ENCODE measurements around the gene DPP6. TPM values are rescaled to one million over a fixed set of nuclear protein-coding genes. Genes with fewer than 3 reads are reported as not detected.
A peak's percentile ranks its signal among the peaks of the same experiment; 100 is the strongest.

Gene DPP6
- total RNA-seq, 4 donors from 2014 or later: 1.8 to 33.7 (median 6.4) TPM

GRCh38 chr7:154911862-154912455, 859.8 kb downstream of the DPP6 start:
- peaks cover 0 to 8% (median 3%) of the 10 kb centered on the region in 4 donors for H3K4me1 ChIP-seq
- H3K27me3 ChIP-seq: peaks cover 25% of the 10 kb centered on the region
- H3K4me3 ChIP-seq: no peak overlapping the region
- TF ChIP-seq, protein P1, sequence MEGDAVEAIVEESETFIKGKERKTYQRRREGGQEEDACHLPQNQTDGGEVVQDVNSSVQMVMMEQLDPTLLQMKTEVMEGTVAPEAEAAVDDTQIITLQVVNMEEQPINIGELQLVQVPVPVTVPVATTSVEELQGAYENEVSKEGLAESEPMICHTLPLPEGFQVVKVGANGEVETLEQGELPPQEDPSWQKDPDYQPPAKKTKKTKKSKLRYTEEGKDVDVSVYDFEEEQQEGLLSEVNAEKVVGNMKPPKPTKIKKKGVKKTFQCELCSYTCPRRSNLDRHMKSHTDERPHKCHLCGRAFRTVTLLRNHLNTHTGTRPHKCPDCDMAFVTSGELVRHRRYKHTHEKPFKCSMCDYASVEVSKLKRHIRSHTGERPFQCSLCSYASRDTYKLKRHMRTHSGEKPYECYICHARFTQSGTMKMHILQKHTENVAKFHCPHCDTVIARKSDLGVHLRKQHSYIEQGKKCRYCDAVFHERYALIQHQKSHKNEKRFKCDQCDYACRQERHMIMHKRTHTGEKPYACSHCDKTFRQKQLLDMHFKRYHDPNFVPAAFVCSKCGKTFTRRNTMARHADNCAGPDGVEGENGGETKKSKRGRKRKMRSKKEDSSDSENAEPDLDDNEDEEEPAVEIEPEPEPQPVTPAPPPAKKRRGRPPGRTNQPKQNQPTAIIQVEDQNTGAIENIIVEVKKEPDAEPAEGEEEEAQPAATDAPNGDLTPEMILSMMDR (IDR thresholded peaks at IDR 0.05): no peak
- WGBS, 2 donors (ENCODE audit: low coverage in 1 of 2): 79% methylated on average over 6 of the region's 6 CpGs; no CpG with 5 or more reads in 1 of the 2 donors
- DNase-seq: no peak
- no peaks in the 10 kb centered on the region for H3K36me3 ChIP-seq
- no peak overlapping the region for H3K27ac ChIP-seq
- intact Hi-C loops (cut with DNase I; ENCODE audit: low total_unique reads) (no loop called here), in situ Hi-C loops (cut with MboI; ENCODE audit: low pct_ligation_motif_present in 1 of 4, low pct_unique_long_range_greater_than_20kb in 1 of 4, low sequenced_read_pairs in 3 of 4) (loop anchor here in 2 of 4 donors (25.0 kb wide), 2 partner anchors 275 to 450 kb away; no protein-coding TSS in a partner anchor)
- no peaks in the 10 kb centered on the region for H3K9me3 ChIP-seq

- H3K9me3 ChIP-seq: no peaks in the 10 kb centered on the region
- DNase-seq: no peak
- no peak overlapping the region for H3K4me3 ChIP-seq
- in situ Hi-C loops (cut with MboI; ENCODE audit: low pct_ligation_motif_present in 1 of 4, low pct_unique_long_range_greater_than_20kb in 1 of 4, low sequenced_read_pairs in 3 of 4): loop anchor here in 2 of 4 donors (25.0 kb wide), 2 partner anchors 274 to 449 kb away; no protein-coding TSS in a partner anchor
- TF ChIP-seq POLR2AphosphoS5 (IDR thresholded peaks at IDR 0.05) (no peak), EP300 (IDR thresholded peaks at IDR 0.05; ENCODE audit: low read depth) (no peak), POLR2A (IDR thresholded peaks at IDR 0.05) (no peak)
- TF ChIP-seq, protein P1 (IDR thresholded peaks at IDR 0.05): no peak
- intact Hi-C loops (cut with DNase I; ENCODE audit: low total_unique reads): no loop called here
- WGBS, 2 donors (ENCODE audit: low coverage in 1 of 2): 66 to 70% methylated on average over 14 to 22 of the region's 22 CpGs
- no peaks in the 10 kb centered on the region for H3K36me3 ChIP-seq
- H3K4me1 ChIP-seq: peaks cover 0 to 8% (median 3%) of the 10 kb centered on the region in 4 donors
- H3K27me3 ChIP-seq: peaks cover 25% of the 10 kb centered on the region
- no peak overlapping the region for H3K27ac ChIP-seq
Measured at GRCh38 chr7:154912871-154913637, 860.9 kb downstream of the DPP6 start.

- Histone ChIP-seq H3K4me1 (peaks cover 0 to 8% (median 3%) of the 10 kb centered on the region in 4 donors), H3K27ac (no peak overlapping the region), H3K36me3 (no peaks in the 10 kb centered on the region), H3K27me3 (peaks cover 25% of the 10 kb centered on the region), H3K9me3 (no peaks in the 10 kb centered on the region), H3K4me3 (peak overlapping the region in 3 of 4 donors; percentile 2 to 42 (median 18))
- in situ Hi-C loops (cut with MboI; ENCODE audit: low pct_ligation_motif_present in 1 of 4, low pct_unique_long_range_greater_than_20kb in 1 of 4, low sequenced_read_pairs in 3 of 4) (loop anchor here in 2 of 4 donors (25.0 kb wide), 2 partner anchors 274 to 449 kb away; no protein-coding TSS in a partner anchor), intact Hi-C loops (cut with DNase I; ENCODE audit: low total_unique reads) (no loop called here)
- DNase-seq: peak; percentile 89
- WGBS, 2 donors (ENCODE audit: low coverage in 1 of 2): 35% methylated on average over 43 of the region's 43 CpGs; no CpG with 5 or more reads in 1 of the 2 donors
- TF ChIP-seq POLR2A (IDR thresholded peaks at IDR 0.05) (no peak), EP300 (IDR thresholded peaks at IDR 0.05; ENCODE audit: low read depth) (no peak)
- TF ChIP-seq, protein P1 (IDR thresholded peaks at IDR 0.05): peak; percentile 80 to 92 (median 86)
Measured at GRCh38 chr7:154913638-154914307, 861.6 kb downstream of the DPP6 start.

All from transverse colon (tissue), 4 donors.